GM19351 (cell line): ENCODE results near the gene STAC.
"Not testable (repeated sequence)": the region's sequence is repeated elsewhere in the genome, so short reads cannot be mapped to it uniquely, and the experiment has no call there.

Source experiments
- ATAC-seq: cut with Tn5 transposase; IDR thresholded peaks from one replicate; pipeline ENCODE4 v1.9.1; 2021; ENCODE audit warnings: mild to moderate bottlenecking, moderate library complexity; ENCODE audit not compliant: unreplicated experiment

The STAC gene

DNA sequence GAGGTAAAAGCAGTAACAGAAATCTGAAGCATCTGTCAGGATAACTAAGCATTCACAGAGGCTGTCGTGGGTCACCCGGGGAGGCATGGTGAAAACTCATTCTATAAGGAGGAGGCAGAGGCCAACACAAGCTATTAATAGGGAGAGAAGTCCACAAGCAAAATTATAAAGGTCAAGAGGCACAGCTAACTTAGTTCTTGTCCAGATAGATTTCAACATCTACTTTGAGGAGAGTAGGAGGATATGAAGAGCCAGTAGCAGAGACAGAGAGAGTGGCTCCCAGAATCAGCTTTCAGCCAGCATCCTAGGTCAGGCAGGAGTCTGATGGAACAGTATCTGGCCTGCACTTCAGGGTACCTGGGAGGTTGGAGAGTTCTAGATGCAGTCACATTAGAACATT is 95.3 kb downstream of the STAC start:
- no peak for ATAC-seq

GRCh38 chr3:36476286-36476942 is 96.1 kb downstream of the STAC start:
- ATAC-seq: no peak

DNA sequence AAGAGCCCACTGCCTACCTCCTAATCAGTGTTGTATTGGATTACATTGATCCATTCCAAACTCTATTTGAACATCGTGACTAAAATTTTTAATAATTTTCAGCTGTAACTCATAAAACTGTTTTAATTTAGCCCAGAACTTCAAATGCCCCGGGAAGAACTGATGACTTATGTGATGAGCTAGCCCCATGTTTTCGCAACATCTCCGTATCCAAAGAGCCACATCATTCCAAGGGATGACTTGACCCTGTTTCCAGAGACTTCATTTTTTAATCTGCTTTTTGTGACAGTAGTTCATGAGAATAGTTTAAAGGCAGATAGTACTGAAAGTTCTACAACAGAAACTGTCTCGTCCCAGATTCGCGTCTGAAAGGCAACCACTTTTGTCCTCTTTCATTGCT is 97.4 kb downstream of the STAC start:
- ATAC-seq: no peak

DNA sequence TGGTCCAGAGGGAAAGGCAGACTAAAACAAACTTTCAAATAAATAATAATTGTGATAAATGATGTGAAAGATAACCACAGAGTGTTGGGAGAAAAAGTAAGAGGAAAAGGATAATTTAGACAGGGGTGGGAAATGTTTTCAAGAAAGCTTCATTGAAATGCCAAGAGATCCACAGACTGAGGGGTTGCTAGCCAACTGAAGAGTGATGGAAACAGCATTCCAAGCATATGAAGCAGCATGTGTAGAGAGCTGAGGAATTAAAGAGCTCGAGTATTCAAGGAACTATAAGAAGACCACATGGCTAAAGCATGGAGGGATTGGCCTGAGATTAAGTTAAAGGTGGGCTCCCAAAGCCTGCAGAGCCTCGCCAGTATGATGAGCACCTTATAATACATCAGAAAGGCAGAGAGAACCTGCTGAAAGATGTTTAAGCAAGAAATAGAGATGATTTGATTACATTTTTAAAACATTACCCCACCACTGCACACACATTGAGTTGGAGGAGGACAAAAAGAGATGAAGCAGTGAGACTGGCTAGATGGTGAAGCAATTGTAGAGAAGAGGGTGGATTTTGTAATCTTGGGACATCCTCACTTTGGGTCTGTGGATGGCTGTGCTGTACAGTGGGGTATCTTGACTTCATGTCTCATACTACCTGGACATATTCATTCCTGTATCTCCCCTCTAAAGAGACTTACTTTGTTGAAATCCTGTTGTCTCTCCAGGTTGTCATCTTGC is 100.8 kb downstream of the STAC start:
- no peak for ATAC-seq

DNA sequence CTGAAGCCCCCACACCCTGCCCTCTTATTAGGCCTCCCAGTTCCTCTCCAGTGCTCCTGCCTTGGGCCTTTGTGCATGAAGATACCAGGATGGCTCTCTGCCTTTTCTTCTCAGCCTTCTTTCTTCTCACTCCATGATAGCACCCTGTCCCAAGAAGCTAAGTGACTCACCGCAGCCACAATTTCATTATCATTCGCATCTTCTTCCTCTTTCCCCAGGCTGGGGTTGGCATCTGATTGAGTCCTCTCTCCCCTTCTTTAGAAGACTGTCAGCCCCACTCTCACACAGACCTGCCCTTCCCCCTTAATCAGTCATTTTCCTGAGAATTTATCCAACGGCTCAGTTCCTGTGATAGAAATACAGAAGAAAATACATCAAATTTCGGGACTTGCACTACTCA is 102.0 kb downstream of the STAC start:
- ATAC-seq: no peak

- ATAC-seq: no peak
These were observed 102.6 kb downstream of the STAC start for GRCh38 chr3:36482880-36483279.

GRCh38 chr3:36483709-36484108 is 103.4 kb downstream of the STAC start:
- no peak for ATAC-seq

DNA sequence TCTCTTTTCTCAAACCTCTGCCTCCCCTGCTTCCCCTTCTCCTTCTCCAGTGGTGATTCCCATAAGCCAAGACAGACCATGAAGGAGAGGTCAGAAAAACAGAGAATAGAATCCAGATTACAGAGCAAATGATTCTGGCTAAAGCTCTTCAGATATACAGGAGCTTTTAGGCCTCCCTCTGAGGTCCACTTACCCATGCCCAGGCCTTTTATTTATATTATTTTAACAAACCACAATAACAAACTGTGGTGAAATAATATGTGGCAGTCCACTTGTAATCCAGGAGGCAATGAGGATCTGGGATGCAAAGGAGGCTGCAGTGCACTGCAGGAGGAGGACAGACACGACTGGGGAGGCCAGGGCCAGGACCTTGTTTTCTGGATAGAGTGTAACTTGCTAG is 104.1 kb downstream of the STAC start:
- no peak for ATAC-seq

- ATAC-seq: no peak
These were observed 105.9 kb downstream of the STAC start for GRCh38 chr3:36486009-36486795.

DNA sequence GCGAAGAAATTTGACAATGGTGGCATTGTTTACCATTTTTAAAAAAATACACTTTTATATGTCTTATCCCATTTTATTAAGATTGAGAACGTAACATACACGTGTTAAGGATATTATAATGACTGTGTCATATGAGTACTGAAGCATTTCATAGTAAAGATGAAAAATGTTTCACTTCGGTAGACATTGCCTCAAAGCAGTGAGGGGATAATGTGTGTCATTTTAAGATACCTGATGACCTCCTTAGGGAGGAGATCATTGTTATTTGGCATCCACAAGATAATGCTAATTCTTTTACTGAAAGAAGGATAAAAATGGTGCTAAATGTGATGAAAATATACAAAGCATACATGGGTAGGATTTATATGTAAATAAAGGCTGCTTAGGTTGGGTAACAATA is 107.3 kb downstream of the STAC start:
- no peak for ATAC-seq

- no peak for ATAC-seq
These were observed 107.9 kb downstream of the STAC start for GRCh38 chr3:36488077-36488789.

- ATAC-seq: no peak
These were observed 108.8 kb downstream of the STAC start for GRCh38 chr3:36489101-36489500.

- ATAC-seq: no peak
These were observed 109.5 kb downstream of the STAC start for GRCh38 chr3:36489679-36490425.

GRCh38 chr3:36493051-36493450 is 112.7 kb downstream of the STAC start:
- no peak for ATAC-seq

DNA sequence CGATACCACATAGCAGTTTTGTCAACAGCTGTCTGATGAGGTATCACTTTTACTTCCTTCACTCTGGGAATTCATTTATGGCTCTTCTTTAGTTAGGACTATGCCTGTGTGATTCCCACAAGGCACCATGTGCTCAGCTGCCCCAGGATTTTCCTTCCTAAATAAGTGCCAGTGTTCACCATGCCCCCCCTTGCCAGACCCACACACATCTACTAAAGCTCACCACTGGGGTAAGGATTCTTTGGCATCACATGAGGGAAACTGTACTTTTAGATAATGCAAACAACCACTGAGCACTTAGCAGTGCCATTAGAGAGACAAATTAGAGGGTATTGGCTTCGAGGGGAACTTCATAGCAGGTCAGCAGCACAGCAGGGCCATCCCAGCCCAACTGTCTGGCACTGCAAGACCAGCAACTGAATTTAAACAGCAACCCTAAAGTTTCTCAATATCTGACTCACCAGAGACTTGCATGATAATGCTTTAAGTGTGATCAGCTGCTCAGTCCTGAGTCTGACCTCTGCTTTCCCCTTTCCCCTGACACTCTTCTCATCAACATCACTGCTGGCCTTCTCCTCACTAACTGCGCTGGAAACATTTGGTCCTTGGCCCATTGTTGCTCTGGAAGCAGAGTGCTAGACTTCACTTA is 114.3 kb downstream of the STAC start:
- no peak for ATAC-seq

- no peak for ATAC-seq
These were observed 116.7 kb downstream of the STAC start for GRCh38 chr3:36496684-36497633.

- not testable (repeated sequence) for ATAC-seq
These were observed 119.7 kb downstream of the STAC start for GRCh38 chr3:36500053-36500452.

GRCh38 chr3:36501616-36502015 is 121.3 kb downstream of the STAC start:
- ATAC-seq: no peak

DNA sequence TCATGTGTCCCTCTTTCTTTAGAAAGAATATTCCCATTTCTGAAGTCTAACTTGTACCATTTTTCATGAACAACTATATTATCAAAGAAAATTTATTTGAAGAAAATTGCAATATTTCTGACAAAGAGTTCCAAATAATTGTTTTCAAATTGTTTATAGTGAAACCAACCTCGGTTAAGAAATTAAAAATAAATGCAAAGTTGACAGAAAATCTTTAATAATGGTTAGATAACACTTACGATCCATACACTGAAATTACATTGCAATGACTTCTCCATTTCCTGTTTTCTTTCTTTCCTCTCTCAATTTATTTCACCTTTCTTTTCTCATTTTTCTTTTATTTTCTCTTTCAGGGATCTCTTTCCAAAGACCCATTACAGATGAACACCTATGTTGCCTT is 125.1 kb downstream of the STAC start:
- no peak for ATAC-seq
